Uterus (tissue), 2 donors: ENCODE measurements around the gene MYOCD.

Experiments used
- CTCF ChIP-seq, 4 experiments: fragments of 200-600 bp in 2 of 4; fragments of 450-650 bp in 2 of 4; sonication (generic) in 2 of 4; IDR thresholded peaks; one replicate each; pipeline ENCODE4 v1.5.1; 2016 to 2019; ENCODE audit warnings: antibody characterized with exemption in 4 of 4, mild to moderate bottlenecking in 2 of 4, moderate library complexity in 1 of 4
- POLR2A ChIP-seq, 2 donors: fragments of 450-650 bp; IDR thresholded peaks; one replicate each; pipeline ENCODE4 v1.6.1; 2016; ENCODE audit warnings: antibody characterized with exemption in 2 of 2, mild to moderate bottlenecking in 1 of 2, moderate library complexity in 1 of 2

GRCh38 chr17:12644623-12645022 is 21.1 kb upstream of the MYOCD start:
- TF ChIP-seq CTCF (IDR thresholded peaks at IDR 0.05): no peak
- TF ChIP-seq POLR2A (IDR thresholded peaks at IDR 0.05): no peak
